ENCODE data around the gene DPF3.

DPF3 gene

GRCh38 chr14:72792051-72792788 lies 101.7 kb downstream of the DPF3 start:
- DNase-seq = no peak

GRCh38 chr14:72790887-72791566 lies 102.9 kb downstream of the DPF3 start:
- no peak for DNase-seq

GRCh38 chr14:72788972-72789728 lies 104.8 kb downstream of the DPF3 start:
- DNase-seq = no peak

DNA sequence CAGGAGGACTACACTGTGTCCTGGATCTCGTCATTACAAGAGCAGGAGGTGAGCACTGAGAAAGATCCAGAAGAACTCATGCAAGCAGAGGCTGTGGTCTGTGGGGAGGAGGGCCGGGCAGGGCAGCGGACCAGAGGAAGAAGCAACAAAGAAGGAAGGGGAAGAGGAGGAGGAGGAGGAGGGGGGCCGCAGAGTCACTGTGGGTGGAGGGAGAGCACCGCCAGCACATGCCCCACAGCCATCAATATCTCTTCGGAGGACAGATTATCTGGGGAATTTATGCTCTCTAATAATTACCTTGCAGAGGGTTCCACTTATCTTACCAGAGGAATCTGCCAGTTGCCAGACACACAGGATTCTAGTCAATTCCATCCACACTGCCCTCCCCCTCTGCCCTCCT lies 105.6 kb downstream of the DPF3 start:
- DNase-seq = no peak

GRCh38 chr14:72787841-72788240 lies 106.1 kb downstream of the DPF3 start:
- no peak for DNase-seq

- DNase-seq = no peak
Observed at GRCh38 chr14:72786378-72787350, 107.2 kb downstream of the DPF3 start.

DNA sequence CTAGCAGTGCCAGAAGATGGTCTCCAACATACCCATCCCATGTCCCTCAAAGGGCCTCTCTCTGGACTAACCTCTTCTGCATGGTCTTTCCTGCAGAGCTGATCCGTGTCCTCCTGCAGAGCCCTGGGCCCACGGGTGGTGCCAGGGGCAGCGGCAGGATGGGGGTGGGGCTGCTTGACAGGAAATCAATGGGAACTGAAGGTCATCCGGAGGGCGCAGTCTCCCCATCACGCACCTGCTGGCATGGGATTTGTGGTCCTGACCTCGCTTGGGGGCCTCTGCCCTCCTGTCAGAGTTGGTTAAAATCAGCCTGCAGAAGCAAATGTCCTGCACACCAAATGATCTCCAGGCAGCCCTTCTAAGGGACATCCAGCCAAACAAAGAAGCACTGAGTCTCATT lies 110.2 kb downstream of the DPF3 start:
- no peak for DNase-seq

- DNase-seq = no peak
Observed at GRCh38 chr14:72782817-72783216, 111.1 kb downstream of the DPF3 start.

DNA sequence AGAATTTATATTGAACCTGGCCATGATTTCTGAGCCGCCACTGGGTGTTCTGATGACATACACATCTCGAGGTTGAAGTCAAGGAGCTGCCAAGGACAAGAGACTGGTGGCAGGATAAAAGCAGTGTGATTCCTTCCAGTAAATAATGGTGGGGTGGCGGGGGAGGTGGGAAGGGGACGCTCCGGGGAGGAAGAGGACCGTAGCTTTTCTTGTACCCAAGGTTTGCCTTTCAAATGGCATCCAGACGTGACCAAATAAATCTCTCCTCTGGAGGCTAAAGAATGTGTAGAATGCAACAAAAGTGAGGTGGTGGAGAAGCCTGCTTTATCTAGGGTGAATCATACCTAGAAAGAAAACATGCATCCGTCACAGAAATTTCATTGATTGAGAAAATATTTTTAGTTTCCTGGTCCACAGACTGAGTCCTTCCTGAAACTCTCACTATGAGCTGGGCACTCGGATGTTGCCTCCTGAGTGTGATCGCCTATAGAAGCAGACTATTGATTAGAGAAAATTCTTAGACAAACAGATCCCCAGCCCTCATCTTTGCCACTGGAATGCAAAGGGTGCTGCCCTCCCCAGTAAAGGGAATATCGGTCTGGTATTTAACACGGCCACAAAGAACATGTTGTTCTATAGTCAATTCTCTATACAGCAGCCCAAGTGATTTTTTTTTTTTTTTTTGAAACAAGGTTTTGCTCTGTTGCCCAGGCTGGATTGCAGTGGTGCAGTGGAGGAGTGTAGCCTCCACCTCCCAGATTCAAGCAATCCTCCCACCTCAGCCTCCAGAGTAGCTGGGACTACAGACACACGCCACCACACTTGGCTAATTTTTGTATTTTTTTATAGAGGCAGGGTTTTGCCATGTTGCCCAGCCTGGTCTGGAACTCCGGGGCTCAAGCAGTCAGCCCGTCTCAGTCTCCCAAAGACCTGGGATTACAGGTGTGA lies 112.1 kb downstream of the DPF3 start:
- no peak for DNase-seq

DNA sequence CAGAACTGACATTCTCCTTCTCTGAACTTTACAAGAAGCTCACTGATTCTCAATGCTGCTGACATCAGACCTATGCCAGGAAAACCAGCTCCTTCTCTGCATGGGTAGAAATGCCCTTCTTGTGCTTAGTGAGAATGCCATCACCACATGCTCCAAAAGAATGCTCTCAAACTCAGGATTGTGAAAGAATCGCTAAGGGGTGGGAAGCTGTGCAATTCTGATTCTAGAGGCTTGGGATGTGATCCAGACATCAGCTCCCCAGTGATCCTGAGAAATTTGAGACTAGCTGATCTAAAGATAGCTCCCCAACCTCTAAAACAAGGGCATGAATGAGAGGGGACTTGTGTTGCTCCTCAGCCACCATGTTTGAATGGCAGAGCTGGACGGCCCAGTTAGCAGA lies 113.2 kb downstream of the DPF3 start:
- no peak for DNase-seq

DNA sequence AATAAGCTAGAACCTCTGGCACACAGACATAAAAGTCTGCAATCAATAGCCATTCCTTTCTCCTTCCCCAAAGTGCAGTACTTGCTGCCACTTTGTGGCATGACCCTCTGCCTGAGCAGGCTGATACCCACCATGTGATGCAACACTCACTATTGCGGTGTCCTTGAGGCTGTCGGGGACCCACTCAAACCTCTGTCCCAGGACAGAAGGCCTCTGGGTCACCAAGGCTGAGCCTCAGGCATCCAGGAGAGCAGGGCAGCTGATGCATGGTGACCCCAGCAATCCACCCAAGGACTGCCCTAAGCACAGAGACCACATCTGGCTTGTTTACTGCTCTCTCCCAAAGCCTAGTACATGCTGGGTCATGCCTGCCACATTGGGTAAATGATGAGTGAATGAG lies 114.2 kb downstream of the DPF3 start:
- DNase-seq = no peak

DNA sequence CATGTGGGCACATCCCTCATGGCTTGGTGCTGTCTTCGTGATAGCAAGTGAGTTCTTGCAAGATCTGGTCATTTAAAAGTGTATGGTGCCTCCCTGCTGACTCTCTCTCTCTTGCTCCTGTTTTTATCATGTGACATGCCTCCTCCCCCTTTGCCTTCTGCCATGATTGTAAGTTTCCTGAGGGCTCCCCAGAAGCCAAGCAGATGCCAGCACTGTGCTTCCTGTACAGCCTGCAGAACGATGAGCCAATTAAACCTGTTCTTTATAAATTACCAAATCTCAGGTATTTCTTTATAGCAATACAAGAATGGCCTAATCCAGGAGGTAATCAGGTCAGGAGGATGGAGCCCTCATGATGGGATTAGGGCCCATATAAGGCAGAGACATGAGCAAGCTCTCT lies 116.3 kb downstream of the DPF3 start:
- DNase-seq = no peak

- DNase-seq = no peak
Observed at GRCh38 chr14:72776701-72777261, 117.1 kb downstream of the DPF3 start.

- DNase-seq = no peak
Observed at GRCh38 chr14:72775923-72776554, 117.9 kb downstream of the DPF3 start.

DNA sequence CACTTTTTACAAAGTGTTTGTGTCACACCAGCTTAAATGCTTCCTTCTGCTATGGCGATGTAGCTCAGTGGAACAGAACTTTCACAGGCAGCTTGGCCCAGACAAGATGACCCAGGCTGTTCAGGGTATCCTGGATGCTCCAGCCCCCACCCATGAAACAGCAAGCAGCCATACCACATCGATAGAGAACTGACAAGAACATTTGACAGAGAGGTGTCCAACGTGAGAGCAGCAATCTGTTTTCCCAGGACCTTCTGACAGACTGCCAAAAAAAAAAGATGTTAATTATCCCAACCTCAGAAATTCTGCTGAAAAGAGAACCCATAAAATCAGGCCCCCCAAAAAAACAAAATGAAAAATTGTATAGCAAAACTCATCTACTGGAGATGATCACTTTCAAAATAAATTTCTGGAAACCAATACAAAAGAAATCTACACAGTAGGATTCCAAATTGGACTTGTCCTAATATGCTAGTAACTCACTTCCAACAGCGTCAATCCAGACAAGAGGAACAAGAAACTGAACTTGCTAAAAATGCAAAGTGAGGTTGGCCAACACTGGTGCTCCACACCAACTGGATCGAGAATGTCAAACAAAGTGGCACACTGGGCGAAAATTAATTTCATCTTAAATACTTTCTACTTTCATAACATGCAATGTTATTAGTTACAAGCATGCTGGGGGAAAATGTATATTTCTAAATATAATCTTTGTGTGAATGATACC lies 118.8 kb downstream of the DPF3 start:
- DNase-seq = no peak

DNA sequence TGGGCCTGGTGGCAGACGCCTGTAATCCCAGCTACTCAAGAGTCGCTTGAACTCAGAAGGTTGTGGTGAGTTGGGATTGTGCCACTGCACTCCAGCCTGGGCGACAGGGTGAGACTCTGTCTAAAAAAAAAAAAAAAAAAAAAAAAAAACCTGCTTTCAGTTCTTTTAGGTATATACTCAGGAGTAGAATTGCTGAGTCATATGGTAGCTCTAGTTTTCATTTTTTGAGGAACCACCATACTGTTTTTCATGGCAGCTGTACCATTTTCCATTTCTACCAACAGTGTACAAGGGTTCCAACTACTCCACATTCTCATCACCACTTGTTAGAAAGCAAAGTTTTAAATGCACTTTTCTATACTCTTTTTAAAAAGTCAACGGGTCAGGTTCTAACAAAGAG lies 119.8 kb downstream of the DPF3 start:
- DNase-seq = no peak

DNA sequence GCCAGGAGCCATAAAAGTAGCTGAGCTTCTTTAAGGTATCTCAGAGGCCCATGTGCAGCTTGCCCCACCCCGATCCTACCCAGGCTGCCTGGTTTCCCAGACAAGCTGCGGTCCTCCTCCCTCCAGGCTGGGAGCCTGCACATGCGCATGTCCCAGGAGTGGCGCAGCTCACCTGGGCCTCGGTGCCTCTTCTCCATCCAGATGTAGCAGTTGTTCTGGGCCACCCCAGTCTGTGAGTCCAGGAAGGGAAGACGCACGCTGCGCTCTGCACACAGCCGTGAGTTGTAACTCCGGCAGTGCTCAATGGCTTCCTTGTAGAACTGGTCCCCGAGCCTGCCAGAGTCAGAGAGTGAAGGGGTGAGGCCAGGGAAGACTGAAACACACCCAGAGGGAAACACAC lies 122.3 kb downstream of the DPF3 start:
- no peak for DNase-seq

DNA sequence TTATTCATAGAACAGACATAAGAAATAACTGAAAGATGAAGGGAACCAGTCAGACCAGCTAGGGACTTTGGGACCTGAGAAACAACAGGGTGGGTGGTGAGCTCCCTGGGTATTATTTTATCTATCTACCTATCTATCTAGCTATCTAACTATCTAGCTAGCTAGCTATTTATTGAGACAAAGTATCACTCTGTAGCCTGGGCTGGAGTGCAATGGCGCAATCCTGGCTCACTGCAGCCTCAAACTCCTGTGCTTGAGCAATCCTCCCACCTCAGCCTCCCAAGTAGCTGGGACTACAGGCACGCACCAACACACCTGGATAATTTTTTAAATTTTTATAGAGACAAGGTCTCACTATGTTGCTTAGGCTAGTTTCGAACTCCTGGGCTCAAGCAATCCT lies 127.6 kb downstream of the DPF3 start:
- no peak for DNase-seq

DNA sequence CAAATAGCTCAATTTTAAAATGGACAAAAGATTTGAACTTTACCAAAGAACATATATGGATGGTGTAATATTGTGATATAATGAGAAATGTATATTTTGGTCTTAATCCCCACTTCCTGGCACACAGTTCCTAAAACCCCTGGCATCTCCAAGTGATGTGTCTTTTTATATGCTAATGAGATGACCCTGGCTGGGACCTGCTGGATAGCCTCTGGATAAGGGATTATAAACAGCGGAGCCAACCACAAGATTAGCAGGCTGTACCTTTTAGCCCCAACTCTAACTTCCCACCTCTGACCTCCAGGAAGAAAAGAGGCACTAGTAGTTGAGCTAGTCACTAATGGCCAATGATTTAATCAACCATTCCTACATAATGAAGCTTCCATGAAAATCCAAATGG lies 130.0 kb downstream of the DPF3 start:
- DNase-seq = no peak

DNA sequence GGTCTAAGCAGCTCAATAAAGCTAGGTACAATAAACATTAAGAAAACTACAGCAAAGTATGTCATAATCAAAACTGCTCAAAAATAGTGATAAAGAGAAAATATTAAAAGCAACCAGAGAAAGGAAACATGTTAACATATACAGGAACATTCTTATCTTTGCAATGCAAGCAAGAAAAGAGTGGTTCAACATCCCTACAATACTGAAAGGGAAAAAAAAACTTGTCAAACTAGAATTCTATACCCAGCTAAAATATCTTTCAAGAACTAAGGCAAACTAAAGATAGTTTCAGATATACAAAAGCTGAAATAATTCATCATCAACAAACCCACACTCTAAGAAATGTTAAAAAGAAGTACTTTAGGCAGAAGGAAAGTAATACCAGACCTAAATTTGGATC lies 134.2 kb downstream of the DPF3 start:
- DNase-seq = no peak

Measured in inflammatory macrophage treated with lipopolysaccharide for 1 hour (primary cell).